NCI-H2227 treated with DMSO at 0.1 percent for 48 hours (cell line): ENCODE results near the gene TMEM170A.
A peak's percentile ranks its signal among the peaks of the same experiment; 100 is the strongest.
"Not testable (repeated sequence)": the region's sequence is repeated elsewhere in the genome, so short reads cannot be mapped to it uniquely, and the experiment has no call there.

Experiments used
- DNase-seq: peaks from one replicate; lab custom pipeline; 2025; lab: John Stamatoyannopoulos, UW

Gene TMEM170A

DNA sequence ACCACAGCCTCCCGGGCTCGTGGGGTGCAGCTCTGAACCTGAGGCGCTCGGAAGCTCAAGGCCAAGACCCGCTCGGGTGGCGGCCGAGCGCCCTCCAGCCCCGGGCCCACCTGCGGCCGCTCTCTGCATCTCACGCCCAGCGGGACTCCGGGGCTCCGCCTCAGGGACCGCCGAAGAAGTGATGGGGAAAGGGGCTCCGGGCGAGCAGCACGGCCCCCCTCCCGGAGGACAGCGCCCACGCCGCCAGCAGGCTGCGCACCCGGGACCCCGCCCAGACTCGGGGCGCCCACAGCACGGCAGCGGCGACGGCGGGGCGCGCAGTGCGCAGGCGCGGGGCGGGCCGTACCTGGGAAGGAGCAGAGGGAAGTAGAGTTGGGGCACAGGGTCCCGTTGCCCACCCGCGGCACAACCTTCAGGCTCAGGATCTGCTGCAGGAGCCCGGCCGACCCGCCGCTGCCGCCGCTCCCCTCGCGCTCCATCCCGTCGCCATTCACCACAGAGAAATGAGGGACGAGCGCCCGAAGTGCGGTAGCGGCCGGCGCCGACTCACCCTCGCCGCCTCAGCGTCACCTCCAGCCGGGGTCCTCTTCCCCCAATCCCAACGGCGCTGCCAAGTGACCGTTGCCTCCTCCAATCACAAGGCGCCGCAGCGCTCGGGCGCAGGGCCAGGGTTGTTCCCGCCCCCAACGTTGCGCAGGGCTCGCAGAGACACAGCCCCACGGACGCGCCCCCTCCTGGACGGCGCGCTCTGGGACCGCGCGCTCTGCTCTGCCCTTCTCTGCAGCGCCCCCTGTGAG lies at the start of gene TMEM170A:
Gene TMEM170A, minus strand, starts transcription at position 568 of the 797 bp plus-strand sequence. Its CDS starts 89 bp downstream, at position 479.
- peak; percentile 93 for DNase-seq

- DNase-seq, result no peak
Measured at GRCh38 chr16:75506574-75506973, 42.1 kb upstream of the TMEM170A start.

GRCh38 chr16:75506107-75506506 lies 41.6 kb upstream of the TMEM170A start:
- DNase-seq, result no peak

DNA sequence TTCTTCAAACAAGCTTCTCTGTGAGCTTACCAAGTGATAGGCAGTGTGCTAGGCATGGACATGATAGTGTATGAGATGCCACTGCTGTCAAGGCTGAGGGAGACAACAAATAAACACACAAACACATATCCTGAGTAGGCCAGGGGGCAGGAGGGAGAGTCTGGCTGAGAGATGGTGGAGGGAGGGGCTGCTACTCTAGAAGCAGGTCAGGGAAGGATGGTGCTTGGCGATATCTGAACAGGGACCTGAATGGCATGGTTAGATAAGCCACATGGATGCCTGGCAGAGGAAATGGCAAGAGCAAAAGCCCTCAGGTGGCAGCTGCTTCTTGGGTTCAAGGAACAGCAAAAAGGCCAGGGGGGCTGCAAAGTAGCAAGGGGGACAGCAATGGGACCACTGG lies 39.3 kb upstream of the TMEM170A start:
- DNase-seq, result no peak

DNA sequence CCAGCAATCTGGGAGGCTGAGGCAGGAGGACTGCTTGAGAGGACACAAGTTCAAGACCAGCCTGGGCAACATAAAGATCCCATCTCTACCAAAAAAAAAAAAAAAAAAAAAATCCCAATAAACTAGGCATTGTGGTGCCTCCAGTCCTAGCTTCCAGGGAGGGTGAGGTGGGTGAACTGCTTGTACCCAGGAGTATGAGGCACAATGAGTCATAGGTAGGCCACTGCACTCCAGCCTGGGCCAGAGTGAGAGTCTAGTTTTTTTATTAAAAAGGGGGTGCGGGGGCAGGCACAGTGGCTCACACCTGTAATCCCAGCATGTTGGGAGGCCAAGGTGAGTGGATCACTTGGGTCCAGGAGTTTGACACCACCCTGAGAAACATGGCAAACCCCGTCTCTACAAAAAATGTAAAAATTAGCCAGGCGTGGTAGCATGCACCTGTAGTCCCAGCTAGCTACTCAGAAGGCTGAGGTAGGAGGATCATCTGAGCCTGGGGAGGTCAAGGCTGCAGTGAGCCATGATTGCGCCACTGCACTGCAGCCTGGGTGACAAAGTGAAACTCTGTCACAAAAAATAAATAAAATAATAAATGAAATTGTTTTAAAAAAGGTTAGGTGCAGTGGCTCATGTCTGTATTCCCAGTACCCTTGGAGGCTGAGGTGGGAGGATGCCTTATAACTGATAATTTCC lies 38.6 kb upstream of the TMEM170A start:
- DNase-seq, result no peak

DNA sequence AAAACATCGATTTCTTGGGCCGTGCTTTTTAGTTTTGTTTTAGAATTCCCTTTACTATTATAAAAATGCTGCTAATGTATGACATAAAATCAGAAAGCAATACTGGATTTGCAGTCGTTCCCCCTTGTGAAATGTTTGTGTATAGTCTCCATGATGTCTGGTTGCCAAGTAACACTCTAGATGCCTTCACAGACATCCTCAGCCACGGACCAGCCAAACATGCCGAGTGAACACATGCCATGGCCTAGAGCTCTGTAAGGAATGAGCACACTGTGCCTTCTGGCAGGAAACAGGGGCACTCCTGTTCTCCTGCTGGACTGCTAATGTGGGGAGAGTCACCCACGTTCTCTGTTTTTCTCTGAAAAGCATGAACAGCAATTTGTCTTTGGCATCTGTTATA lies 37.3 kb upstream of the TMEM170A start:
- not testable (repeated sequence) for DNase-seq

- no peak for DNase-seq
Measured at GRCh38 chr16:75501359-75501758, 36.9 kb upstream of the TMEM170A start.

DNA sequence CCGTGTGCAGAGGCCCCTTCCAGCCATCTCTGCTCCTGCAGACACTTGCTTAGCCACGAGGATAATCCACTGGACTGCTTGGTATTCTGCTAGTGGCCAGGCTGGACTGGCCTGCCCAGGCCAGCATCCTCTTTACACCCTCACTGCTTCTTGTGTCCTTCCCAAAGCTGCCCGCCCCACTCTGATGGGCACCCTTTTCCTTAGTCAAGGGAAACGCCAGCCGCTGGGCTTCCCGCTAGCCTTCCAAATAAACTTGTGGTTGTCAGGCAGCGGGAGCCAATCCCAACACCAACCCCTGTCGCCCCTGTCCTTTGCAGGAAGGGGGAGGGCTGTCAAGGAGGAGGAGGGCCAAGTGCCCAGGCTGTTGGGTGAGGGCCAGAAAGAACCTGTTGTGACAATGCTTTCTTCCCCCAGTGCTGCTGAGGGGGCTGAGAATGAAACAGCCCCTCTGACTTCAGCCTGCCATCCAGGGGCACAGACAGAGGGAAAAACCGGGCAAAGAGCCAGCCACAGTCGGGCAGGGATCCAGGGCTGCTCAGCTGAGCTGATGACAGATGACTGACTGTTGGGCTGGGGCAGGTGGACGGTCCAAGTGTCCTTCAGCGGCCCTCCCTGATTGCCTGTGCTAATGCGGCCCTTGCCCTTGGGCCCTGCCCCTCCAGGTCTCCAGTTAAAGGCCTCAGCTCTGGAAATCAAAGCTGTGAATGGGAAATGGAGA lies 34.3 kb upstream of the TMEM170A start:
- not testable (repeated sequence) for DNase-seq

DNA sequence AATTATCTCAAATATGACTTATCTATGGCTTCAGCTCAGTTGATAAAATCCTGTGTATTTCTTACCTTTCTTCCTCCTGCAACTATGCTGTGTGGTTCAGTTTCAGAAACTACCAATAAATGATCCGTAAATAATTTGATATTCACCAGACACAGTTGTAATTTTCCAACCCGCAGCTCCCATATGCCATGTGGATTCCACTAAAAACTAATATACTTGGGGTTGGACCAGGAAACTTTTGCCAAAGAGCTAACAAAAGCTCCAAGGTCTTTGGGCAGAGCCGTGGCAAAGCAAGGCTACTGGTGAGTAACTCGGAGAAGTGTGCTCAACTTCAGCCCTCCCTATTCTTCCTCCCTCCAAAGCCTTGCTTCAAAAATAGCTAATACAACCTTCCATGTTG lies 33.1 kb upstream of the TMEM170A start:
- no peak for DNase-seq

GRCh38 chr16:75495076-75495674 lies 30.7 kb upstream of the TMEM170A start, which contains the start of gene CHST6:
TSS of gene CHST6 (minus strand) at chr16:75495441. CDS start at chr16:75479828, 15,613 bp downstream.
- DNase-seq, result no peak

DNA sequence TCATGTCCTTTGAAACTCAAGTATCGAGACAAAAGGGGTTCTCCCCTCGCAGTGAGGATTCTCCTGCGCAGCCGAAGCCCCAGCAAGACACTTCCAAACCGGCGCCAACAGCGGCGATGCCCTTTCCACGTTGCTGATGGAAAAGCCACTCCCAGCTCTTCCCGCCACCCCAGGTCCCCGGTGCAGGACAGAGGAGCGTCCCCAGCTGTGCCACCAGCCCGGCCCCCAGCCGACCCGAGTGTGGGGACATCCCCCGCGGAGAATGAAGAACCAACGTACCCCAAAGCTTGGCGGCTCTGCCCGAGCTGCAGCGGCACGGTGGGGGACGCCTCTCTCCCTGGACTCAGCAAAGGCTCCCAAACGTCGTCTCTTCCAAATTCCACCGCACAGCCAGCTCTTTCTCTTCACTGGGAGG lies 30.2 kb upstream of the TMEM170A start:
- no peak for DNase-seq

- no peak for DNase-seq
Measured at GRCh38 chr16:75494184-75494583, 29.7 kb upstream of the TMEM170A start.

DNA sequence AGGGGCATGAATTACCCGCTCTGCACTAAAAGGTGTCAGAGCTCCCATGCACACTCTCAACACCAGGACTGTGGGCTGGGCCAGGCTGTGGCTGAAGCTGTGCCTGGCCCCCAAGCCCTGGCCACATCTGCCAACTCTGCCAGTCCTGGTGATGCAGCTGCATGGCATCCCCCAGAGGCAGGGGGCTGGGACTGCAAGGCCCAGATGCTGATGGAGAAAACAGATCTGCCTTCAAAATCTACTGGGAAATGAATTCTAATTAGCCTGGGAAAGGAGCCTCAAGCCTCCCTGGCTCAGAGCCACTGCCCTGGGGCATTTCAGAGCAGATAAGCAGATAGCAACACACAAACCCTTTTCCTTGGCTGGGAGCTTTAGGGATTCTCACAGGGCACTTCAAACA lies 27.4 kb upstream of the TMEM170A start:
- no peak for DNase-seq

DNA sequence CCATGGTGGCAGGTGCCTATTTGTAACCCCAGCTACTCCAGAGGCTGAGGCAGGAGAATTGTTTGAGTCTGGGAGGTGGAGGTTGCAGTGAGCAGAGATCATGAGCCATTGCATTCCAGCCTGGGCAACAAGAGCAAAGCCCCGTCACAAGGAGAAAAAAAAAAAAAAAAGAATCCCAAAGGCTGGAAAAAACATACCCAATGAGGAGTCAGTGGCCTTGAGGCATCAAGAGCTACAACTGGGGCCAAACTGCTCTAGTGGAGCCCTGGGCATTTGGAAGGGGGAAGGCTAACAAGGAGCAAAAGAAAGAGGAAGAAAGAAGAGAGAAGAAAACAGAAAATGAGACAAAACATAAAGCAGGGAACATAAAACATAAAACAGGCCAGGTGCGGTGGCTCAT lies 23.8 kb upstream of the TMEM170A start:
- no peak for DNase-seq

DNA sequence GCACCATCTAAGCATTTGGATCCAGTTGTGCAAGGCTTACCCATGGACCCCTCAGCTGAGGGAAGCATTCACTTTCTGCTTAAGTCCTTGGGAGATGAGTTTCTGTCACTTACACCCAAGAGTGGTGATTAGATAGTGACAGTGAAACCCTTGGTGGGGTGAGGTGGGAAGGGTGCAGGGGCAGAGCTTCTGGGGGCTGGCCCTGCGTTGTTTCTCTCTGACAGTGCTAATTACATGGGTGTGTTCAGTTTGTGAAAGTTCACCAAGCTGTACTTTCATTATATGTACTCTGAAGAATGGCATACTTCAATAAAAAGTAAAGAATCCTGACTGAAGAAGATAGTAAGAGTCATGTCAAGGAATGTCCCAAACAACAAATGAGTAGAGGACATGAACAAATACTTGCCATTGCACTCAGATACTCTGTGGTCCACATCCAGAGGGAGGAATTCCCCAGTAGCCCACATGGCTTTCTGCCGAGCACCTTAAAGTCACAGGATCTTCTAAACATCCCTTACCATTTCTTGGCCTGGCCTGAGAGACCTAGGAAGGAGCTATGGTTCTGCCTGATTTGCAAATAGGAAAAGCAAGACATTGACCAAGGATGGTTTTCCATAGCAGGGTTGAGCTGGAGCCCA lies 22.3 kb upstream of the TMEM170A start:
- no peak for DNase-seq

DNA sequence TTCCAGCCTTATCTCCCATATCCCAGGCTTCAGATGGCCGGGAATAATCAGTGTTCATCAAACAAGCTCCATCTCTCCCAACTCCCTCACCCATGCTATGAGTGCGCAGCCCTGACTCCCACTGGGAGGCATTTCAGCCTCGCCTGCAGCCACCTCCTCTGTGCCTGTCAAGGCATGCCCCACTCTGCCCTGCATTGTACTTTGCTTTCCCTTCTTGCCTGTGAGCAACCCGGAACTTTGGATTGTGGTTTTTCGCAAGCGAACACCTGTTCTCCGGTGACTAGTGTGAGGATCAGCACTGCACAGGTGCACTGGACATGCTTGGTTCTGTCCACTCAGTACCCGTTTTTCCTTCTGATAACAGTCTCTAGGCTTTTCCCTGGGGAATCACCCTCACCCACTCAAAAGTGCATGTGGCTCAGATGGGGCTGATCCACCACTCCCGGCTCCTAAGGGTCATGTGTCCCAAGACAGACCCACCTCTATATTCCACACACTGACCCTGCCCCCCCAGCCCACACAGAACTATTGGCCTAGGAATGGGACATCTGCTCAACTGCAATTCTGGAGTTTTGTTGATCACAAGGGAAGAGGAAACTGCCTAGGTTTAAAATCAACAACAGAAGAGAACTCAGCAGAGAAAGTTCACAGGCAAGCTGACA lies 21.7 kb upstream of the TMEM170A start:
- DNase-seq, result no peak

DNA sequence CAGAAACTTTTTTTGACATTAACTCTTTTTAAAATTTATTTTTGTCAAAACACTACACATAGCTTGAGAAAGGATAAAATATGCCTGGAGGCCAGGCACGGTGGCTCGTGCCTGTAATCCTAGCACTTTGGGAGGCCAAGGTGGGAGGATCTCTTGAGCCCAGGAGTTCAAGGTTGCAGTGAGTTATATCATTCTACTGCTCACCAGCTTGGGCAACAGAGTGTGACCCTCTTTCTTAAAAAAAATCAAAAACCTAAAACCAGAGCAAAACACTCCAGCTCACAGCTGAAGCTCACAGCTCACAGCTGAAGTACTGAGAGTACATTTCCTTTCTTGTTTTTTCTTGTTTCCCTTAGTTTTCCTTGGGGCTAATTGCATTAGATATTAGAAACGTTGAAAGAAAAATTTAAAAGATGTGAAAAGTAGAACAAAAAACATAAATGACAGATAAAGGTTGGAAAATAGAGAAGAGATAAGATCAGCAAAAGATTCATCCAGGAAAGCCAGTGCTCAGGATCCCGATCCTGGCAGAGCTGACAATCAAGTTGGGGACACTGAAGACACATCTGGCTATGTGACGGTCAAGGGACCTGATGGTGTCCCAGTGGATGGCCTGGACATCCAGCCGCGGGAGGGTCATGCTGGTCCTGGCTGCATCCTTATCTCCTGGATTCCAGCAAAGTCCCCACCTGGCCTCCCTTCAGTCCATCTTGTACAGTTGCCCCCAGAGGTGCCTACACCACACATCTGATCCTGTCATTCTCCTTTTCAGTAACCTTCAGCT lies 20.9 kb upstream of the TMEM170A start:
- no peak for DNase-seq

DNA sequence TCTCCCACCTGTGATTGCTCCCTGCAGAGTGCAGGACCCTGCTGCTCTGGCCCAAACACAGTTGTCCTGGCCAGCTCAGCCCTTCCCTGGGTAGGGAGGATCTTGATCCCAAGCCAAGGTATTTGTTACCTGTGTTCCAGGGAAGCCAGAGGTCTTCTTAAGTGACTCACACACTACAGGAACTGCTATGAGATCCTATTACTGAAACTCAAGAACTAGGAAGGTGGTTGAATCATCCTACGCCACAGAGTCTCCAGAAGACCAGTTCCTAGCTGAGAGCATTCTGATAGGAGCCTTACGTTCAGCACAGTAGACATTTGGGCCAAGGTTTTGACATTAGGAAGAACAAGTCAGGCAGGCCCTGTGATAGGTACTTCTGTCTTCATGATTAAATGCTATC lies 18.7 kb upstream of the TMEM170A start:
- DNase-seq, result no peak

- DNase-seq, result no peak
Measured at GRCh38 chr16:75482434-75483205, 18.1 kb upstream of the TMEM170A start.

GRCh38 chr16:75481475-75481874 lies 17.0 kb upstream of the TMEM170A start:
- DNase-seq, result no peak
